Left renal pelvis (tissue), 4 donors: ENCODE results near the gene LIPA. TPM values are rescaled to one million over a fixed set of nuclear protein-coding genes. Genes with fewer than 3 reads are reported as not detected.
"Not testable (repeated sequence)": the region's sequence is repeated elsewhere in the genome, so short reads cannot be mapped to it uniquely, and the experiment has no call there.

Source experiments
- DNase-seq, 4 donors: peaks; one replicate each; pipeline ENCODE4 v3.0.0-alpha.2; 2013; ENCODE audit warnings: low read depth in 4 of 4, low spot score in 3 of 4
- polyA plus RNA-seq, 4 donors: library from polyadenylated mRNA; unstranded; fragments of 120-200 nt; gene quantifications; one replicate each; pipeline ENCODE4 v1.2.1, GENCODE V29; 2013; ENCODE audit not compliant: insufficient read length in 4 of 4

Gene LIPA
- polyA plus RNA-seq, 4 donors = 36.3 to 67.7 (median 52.7) TPM

DNA sequence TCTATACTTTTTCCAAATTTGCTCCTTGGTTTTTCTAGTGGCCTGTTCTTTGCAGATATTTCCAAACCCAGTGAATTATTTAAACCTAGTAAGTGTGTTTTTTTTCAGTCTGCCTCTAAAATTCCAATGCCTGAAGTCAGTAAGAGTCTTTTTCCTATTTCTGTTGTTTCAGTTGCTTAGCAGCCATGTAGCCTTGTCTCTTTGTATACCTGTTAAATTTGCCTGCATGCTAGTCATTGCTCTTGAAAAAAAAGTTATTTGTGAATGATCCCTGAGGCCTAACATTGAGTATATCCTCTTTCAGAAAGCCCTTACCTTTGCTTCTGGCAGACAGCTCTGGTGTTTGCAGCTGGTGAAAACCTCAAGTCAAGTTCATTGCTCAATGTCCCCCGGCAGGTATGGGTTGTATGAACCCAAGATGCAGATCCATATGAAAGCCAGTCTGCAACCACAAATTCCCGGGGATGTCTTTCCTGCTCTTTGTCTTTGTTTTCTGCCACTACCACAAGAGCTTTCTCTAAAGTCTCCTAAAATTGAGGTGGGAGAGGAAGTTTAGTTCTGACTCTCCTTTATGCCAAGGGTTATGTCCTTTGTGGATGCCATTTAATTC lies 80.2 kb downstream of the LIPA start:
- DNase-seq = no peak

DNA sequence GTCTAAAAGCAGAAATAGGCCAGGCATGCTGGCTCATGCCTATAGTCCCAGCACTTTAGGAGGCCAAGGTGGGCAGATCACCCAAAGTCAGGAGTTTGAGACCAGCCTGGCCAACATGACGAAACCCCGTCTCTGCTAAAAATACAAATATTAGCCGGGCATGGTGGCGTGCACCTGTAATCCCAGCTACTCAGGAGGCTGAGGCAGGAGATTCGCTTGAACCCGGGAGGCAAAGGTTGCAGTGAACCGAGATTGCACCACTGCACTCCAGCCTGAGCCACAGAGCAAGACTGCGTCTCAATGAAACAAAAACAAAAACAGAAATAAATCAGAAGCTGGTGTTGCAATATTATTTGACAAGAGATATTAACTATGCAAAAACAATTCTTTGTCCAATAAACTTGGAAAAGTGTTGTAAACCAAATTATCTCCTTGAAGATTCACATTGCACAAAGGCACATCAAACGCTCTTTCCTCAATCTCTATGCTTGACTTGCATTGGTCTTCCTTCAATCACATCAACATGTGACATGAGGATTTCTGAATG lies 83.1 kb downstream of the LIPA start:
- DNase-seq = not testable (repeated sequence)

- no peak for DNase-seq
These were observed 83.7 kb downstream of the LIPA start for GRCh38 chr10:89167915-89168314.

- DNase-seq = no peak
These were observed 85.7 kb downstream of the LIPA start for GRCh38 chr10:89165923-89166322.

GRCh38 chr10:89164920-89165319 lies 86.7 kb downstream of the LIPA start:
- DNase-seq = no peak

GRCh38 chr10:89164080-89164479 lies 87.5 kb downstream of the LIPA start:
- no peak for DNase-seq

Other genes with a start within 250 kb of the LIPA start
- 1 to 10 TPM in 1 of 4 donors, under 1 TPM in 3; 0.15 to 2.7 (median 0.30) TPM for gene CH25H, start 44.5 kb downstream of the LIPA start, polyA plus RNA-seq
- 10 to 100 TPM in 2 of 4 donors, 1 to 10 TPM in 2; 7.5 to 14.6 (median 10.9) TPM for gene IFIT2, start 50.3 kb upstream of the LIPA start, polyA plus RNA-seq
- gene IFIT3, start 76.2 kb upstream of the LIPA start, polyA plus RNA-seq = 10 to 100 TPM; 12.5 to 21.9 (median 15.5) TPM
- gene IFIT1B, start 126.3 kb upstream of the LIPA start, polyA plus RNA-seq = 1 to 10 TPM in 1 of 4 donors, under 1 TPM in 2, not detected in 1; 0.10 to 1.6 (median 0.17) TPM
- 10 to 100 TPM; 16.0 to 26.6 (median 19.8) TPM for gene IFIT1, start 140.8 kb upstream of the LIPA start, polyA plus RNA-seq
- gene IFIT5, start 162.8 kb upstream of the LIPA start, polyA plus RNA-seq = 10 to 100 TPM; 12.1 to 25.1 (median 15.3) TPM